HK-2 (cell line): ENCODE data around the gene FAH.

Source experiments
- DNase-seq: peaks from one replicate; pipeline ENCODE4 v3.0.0-alpha.2; 2018; ENCODE audit not compliant: unreplicated experiment

The FAH gene

GRCh38 chr15:80199869-80200268 is 47.1 kb downstream of the FAH start:
- DNase-seq = no peak

- DNase-seq = no peak
Measured at GRCh38 chr15:80201256-80202015, 48.6 kb downstream of the FAH start.

GRCh38 chr15:80202016-80202315 is 49.2 kb downstream of the FAH start:
- no peak for DNase-seq

GRCh38 chr15:80202641-80203360 is 50.0 kb downstream of the FAH start:
- no peak for DNase-seq

- no peak for DNase-seq
Measured at GRCh38 chr15:80203361-80203885, 50.6 kb downstream of the FAH start.

GRCh38 chr15:80204231-80204630 is 51.4 kb downstream of the FAH start:
- DNase-seq = no peak

- DNase-seq = no peak
Measured at GRCh38 chr15:80207887-80208286, 55.1 kb downstream of the FAH start.

- no peak for DNase-seq
Measured at GRCh38 chr15:80208758-80209734, 56.2 kb downstream of the FAH start.

- DNase-seq = no peak
Measured at GRCh38 chr15:80210611-80211573, 58.1 kb downstream of the FAH start.

- no peak for DNase-seq
Measured at GRCh38 chr15:80211976-80212375, 59.2 kb downstream of the FAH start.

GRCh38 chr15:80214910-80215309 is 62.1 kb downstream of the FAH start:
- DNase-seq = no peak

GRCh38 chr15:80216141-80216540 is 63.3 kb downstream of the FAH start:
- DNase-seq = no peak

- DNase-seq = no peak
Measured at GRCh38 chr15:80216911-80217310, 64.1 kb downstream of the FAH start.

- no peak for DNase-seq
Measured at GRCh38 chr15:80217327-80217900, 64.6 kb downstream of the FAH start.

- DNase-seq = no peak
Measured at GRCh38 chr15:80219955-80220354, 67.2 kb downstream of the FAH start.

- no peak for DNase-seq
Measured at GRCh38 chr15:80228959-80229610, 76.3 kb downstream of the FAH start.

GRCh38 chr15:80231371-80231770 is 78.6 kb downstream of the FAH start:
- DNase-seq = no peak

GRCh38 chr15:80233581-80233980 is 80.8 kb downstream of the FAH start:
- DNase-seq = no peak

GRCh38 chr15:80234883-80235282 is 82.1 kb downstream of the FAH start:
- peak; percentile 16 for DNase-seq
